C4-2B (cell line): ENCODE results near the gene SRA1.
"Not testable (repeated sequence)": the region's sequence is repeated elsewhere in the genome, so short reads cannot be mapped to it uniquely, and the experiment has no call there.

Source experiments
- ZFX ChIP-seq: fragments of 450-650 bp; IDR thresholded peaks from 2 replicates; pipeline ENCODE4 v1.6.1; 2017
- TF ChIP-seq, protein P1 (sequence below): fragments of 450-650 bp; conservative IDR thresholded peaks from 2 replicates; pipeline ENCODE4 v1.5.1; 2017; ENCODE audit warnings: mild to moderate bottlenecking

DNA sequence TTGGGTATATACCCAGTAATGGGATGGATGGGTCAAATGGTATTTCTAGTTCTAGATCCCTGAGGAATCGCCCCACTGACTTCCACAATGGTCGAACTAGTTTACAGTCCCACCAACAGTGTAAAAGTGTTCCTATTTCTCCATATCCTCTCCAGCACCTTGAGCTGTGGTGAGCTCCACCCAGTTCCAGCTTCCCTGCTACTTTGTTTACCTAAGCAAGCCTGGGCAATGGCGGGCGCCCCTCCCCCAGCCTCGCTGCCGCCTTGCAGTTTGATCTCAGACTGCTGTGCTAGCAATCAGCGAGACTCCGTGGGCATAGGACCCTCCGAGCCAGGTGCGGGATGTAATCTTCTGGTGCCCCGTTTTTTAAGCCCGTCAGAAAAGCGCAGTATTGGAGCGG, 35.8 kb upstream of the SRA1 start:
- TF ChIP-seq, protein P1, sequence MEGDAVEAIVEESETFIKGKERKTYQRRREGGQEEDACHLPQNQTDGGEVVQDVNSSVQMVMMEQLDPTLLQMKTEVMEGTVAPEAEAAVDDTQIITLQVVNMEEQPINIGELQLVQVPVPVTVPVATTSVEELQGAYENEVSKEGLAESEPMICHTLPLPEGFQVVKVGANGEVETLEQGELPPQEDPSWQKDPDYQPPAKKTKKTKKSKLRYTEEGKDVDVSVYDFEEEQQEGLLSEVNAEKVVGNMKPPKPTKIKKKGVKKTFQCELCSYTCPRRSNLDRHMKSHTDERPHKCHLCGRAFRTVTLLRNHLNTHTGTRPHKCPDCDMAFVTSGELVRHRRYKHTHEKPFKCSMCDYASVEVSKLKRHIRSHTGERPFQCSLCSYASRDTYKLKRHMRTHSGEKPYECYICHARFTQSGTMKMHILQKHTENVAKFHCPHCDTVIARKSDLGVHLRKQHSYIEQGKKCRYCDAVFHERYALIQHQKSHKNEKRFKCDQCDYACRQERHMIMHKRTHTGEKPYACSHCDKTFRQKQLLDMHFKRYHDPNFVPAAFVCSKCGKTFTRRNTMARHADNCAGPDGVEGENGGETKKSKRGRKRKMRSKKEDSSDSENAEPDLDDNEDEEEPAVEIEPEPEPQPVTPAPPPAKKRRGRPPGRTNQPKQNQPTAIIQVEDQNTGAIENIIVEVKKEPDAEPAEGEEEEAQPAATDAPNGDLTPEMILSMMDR = not testable (repeated sequence)
- not testable (repeated sequence) for TF ChIP-seq ZFX
